GM23248 (cell line): ENCODE measurements around the gene POMT2. TPM values are rescaled to one million over a fixed set of nuclear protein-coding genes. Genes with fewer than 3 reads are reported as not detected.

Experiments used
- DNase-seq: peaks from one replicate; pipeline ENCODE4 v3.0.0-alpha.2; 2015
- H2AFZ ChIP-seq: fragments of 200-600 bp; sonication (generic); 2 replicates; pipeline ENCODE4 v1.6.1; 2016; ENCODE audit warnings: antibody characterized with exemption
- H3F3A ChIP-seq: fragments of 200-600 bp; sonication (generic); 2 replicates; pipeline ENCODE4 v1.6.1; 2016; ENCODE audit warnings: mild to moderate bottlenecking, antibody characterized with exemption, mixed run types; ENCODE audit not compliant: insufficient read depth
- H3K27ac ChIP-seq: fragments of 200-600 bp; sonication (generic); 2 replicates; pipeline ENCODE4 v1.5.1; 2016; ENCODE audit warnings: mild to moderate bottlenecking
- H3K27me3 ChIP-seq: fragments of 200-600 bp; sonication (generic); replicated peaks from 2 replicates; pipeline ENCODE4 v1.6.1; 2016; ENCODE audit warnings: mild to moderate bottlenecking; ENCODE audit not compliant: insufficient read depth
- H3K36me3 ChIP-seq: fragments of 200-600 bp; sonication (generic); 2 replicates; pipeline ENCODE4 v1.6.1; 2016; ENCODE audit warnings: low read depth, mild to moderate bottlenecking
- H3K4me1 ChIP-seq: fragments of 200-600 bp; sonication (generic); 2 replicates; pipeline ENCODE4 v1.6.1; 2016; ENCODE audit warnings: mild to moderate bottlenecking; ENCODE audit not compliant: insufficient read depth
- H3K4me2 ChIP-seq: fragments of 200-600 bp; sonication (generic); one replicate; pipeline ENCODE4 v1.6.1; 2016; ENCODE audit warnings: mild to moderate bottlenecking; ENCODE audit not compliant: unreplicated experiment
- H3K4me3 ChIP-seq: fragments of 200-600 bp; sonication (generic); 2 replicates; pipeline ENCODE4 v1.5.1; 2016; ENCODE audit warnings: mild to moderate bottlenecking
- H3K79me2 ChIP-seq: fragments of 200-600 bp; sonication (generic); 2 replicates; pipeline ENCODE4 v1.6.1; 2016; ENCODE audit warnings: mild to moderate bottlenecking; ENCODE audit not compliant: insufficient read depth
- H3K9ac ChIP-seq: fragments of 200-600 bp; sonication (generic); 2 replicates; pipeline ENCODE4 v1.6.1; 2016; ENCODE audit warnings: mild to moderate bottlenecking
- H3K9me2 ChIP-seq: fragments of 200-600 bp; sonication (generic); 2 replicates; pipeline ENCODE4 v1.6.1; 2016; ENCODE audit warnings: mixed run types, mild to moderate bottlenecking, moderate library complexity; ENCODE audit not compliant: insufficient read depth
- H3K9me3 ChIP-seq: fragments of 200-600 bp; sonication (generic); one replicate; pipeline ENCODE4 v1.6.1; 2017; ENCODE audit warnings: low read depth
- H4K20me1 ChIP-seq: fragments of 200-600 bp; sonication (generic); 2 replicates; pipeline ENCODE4 v1.6.0; 2016; ENCODE audit not compliant: insufficient read depth
- EZH2 ChIP-seq: fragments of 200-600 bp; sonication (generic); IDR thresholded peaks from 2 replicates; pipeline ENCODE4 v1.6.1; 2018; ENCODE audit warnings: antibody characterized with exemption, mild to moderate bottlenecking; ENCODE audit not compliant: insufficient read depth, poor library complexity, severe bottlenecking
- EZH2phosphoT487 ChIP-seq: fragments of 200-600 bp; sonication (generic); IDR thresholded peaks from 2 replicates; pipeline ENCODE4 v1.6.1; 2018; ENCODE audit warnings: antibody characterized with exemption, moderate library complexity, mild to moderate bottlenecking, low read depth; ENCODE audit not compliant: insufficient read depth
- WGBS, 2 experiments: methylation state at CpG; one replicate each; pipeline ENCODE4 v1.1.6; 2015 to 2017; ENCODE audit warnings: low lambda C conversion rate in 2 of 2, low coverage in 1 of 2; ENCODE audit errors: missing lambda C conversion rate in 2 of 2; 5-methylcytosine and 5-hydroxymethylcytosine counted together
- in situ Hi-C: fragments of 300-500 bp; cut with MboI; formaldehyde crosslinking; loops from 2 replicates; pipeline ENCODE4 v1.15.0; 2020
- polyA plus RNA-seq: library from polyadenylated mRNA; unstranded; fragments of >200 nt; fragmentation: Nextera tagmentation; extraction: Ambion mirVana; gene quantifications from 2 replicates; pipeline ENCODE4 v1.2.1, GENCODE V29; 2016
- total RNA-seq: library from RNA; depleted of rRNA; stranded (reverse); fragments of >200 nt; shearing (Covaris generic); gene quantifications from 2 replicates; pipeline ENCODE4 v1.2.3, GENCODE V29; 2014

POMT2 gene
- total and polyA plus RNA-seq, 2 experiments from 2014 or later, result 20.7 to 28.3 TPM

DNA sequence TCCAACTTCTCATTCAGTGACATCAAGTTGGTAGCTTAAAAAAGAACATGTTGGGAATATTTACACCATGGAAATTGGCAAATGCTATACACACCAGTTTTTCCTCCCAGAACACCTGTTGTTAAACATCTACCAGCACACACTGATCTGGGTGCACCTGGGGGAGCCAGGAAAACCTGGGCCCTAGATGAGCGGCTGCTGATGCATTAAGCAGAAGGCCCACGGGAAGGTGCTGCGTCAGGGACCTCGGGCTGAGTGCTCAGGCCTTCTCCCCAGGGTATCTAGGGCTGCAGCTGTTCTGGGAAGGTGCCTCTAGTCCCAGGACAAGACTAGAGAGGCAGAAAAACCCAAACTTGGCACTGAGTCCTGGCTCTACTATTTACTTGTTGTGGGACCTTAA, 46.9 kb downstream of the POMT2 start:
- H3K36me3 ChIP-seq, result no peaks in the 10 kb centered on the region
- 91 to 93% methylated on average over 4 of the region's 4 CpGs for WGBS, 2 experiments

DNA sequence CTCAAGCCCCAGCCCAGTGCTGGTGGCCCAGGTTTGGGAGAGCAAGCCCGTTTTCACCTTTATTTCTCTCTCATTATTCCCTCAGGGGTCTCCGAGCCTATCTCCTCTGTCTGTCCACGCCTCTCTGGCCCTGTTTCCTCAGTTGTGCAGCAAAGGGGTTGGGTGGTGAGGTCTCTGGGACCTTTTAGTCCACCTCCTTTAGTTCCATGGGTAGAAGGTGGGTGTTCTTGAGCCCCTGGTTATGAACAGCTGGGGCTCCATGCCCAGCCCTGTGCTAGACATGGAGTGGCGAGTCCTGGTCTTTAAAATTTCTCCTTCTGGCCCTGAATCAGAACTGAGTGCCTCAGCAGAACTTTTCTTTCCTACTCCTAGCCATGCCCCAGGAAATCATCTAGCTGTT, 48.4 kb downstream of the POMT2 start:
- TF ChIP-seq EZH2 (no peak), EZH2phosphoT487 (no peak)
- H3K4me1 ChIP-seq, result no peaks in the 10 kb centered on the region
- H3K9ac ChIP-seq, result no peak overlapping the region
- peaks cover 32% of the 10 kb centered on the region for H3K27me3 ChIP-seq
- no peaks in the 10 kb centered on the region for H3K79me2 ChIP-seq
- no peaks in the 10 kb centered on the region for H3F3A ChIP-seq
- in situ Hi-C loops, result no loop called here
- no peak overlapping the region for H3K4me2 ChIP-seq
- no peak overlapping the region for H3K27ac ChIP-seq
- no peaks in the 10 kb centered on the region for H4K20me1 ChIP-seq
- H3K4me3 ChIP-seq, result no peak overlapping the region
- H3K36me3 ChIP-seq, result no peaks in the 10 kb centered on the region
- H3K9me2 ChIP-seq, result no peaks in the 10 kb centered on the region
- no peak overlapping the region for H2AFZ ChIP-seq
- no peak for DNase-seq
- no peaks in the 10 kb centered on the region for H3K9me3 ChIP-seq
- WGBS, 2 experiments, result 54 to 63% methylated on average over 4 of the region's 4 CpGs

More for the DNA sequence above, 46.9 kb downstream of the POMT2 start:
- no peak overlapping the region for H3K4me3 ChIP-seq
- H3K9me2 ChIP-seq, result no peaks in the 10 kb centered on the region
- H4K20me1 ChIP-seq, result no peaks in the 10 kb centered on the region
- no peak overlapping the region for H3K27ac ChIP-seq
- no peak overlapping the region for H3K4me2 ChIP-seq
- no peak for TF ChIP-seq EZH2
- no peak for TF ChIP-seq EZH2phosphoT487
- H2AFZ ChIP-seq, result no peak overlapping the region
- H3K79me2 ChIP-seq, result no peaks in the 10 kb centered on the region
- no peak for DNase-seq
- in situ Hi-C loops, result no loop called here
- no peak overlapping the region for H3K9ac ChIP-seq
- peaks cover 16% of the 10 kb centered on the region; the same call in 1 of the 2 replicates for H3K27me3 ChIP-seq
- no peaks in the 10 kb centered on the region for H3K4me1 ChIP-seq
- H3F3A ChIP-seq, result no peaks in the 10 kb centered on the region
- no peaks in the 10 kb centered on the region for H3K9me3 ChIP-seq

GRCh38 chr14:77271113-77271710, 49.5 kb downstream of the POMT2 start, which contains the start of gene NGB:
NGB (minus strand) TSS chr14:77271206; CDS start chr14:77270937, 269 bp downstream.
- H3K4me3 ChIP-seq, result no peak within 1 kb of the TSS
- H3K9me3 ChIP-seq, result no peaks in the 10 kb centered on the region
- no peak for DNase-seq
- H3K27me3 ChIP-seq, result peaks cover 33% of the 10 kb centered on the region
- no peaks in the 10 kb centered on the region for H3K36me3 ChIP-seq
- no peaks in the 10 kb centered on the region for H3F3A ChIP-seq
- H2AFZ ChIP-seq, result no peak within 1 kb of the TSS
- no peaks in the 10 kb centered on the region for H3K79me2 ChIP-seq
- no peak within 1 kb of the TSS for H3K9ac ChIP-seq
- TF ChIP-seq EZH2 (peak; percentile 37), EZH2phosphoT487 (no peak)
- no peak within 1 kb of the TSS for H3K4me2 ChIP-seq
- 14 to 17% methylated on average over 25 to 30 of the region's 38 CpGs for WGBS, 2 experiments
- in situ Hi-C loops, result no loop called here
- no peaks in the 10 kb centered on the region for H4K20me1 ChIP-seq
- H3K4me1 ChIP-seq, result no peaks in the 10 kb centered on the region
- H3K27ac ChIP-seq, result no peak within 1 kb of the TSS
- H3K9me2 ChIP-seq, result no peaks in the 10 kb centered on the region

- Histone ChIP-seq H3K4me2 (no peak overlapping the region), H2AFZ (no peak overlapping the region), H3K9me2 (no peaks in the 10 kb centered on the region), H3K27me3 (peaks cover 33% of the 10 kb centered on the region), H3K4me1 (no peaks in the 10 kb centered on the region), H4K20me1 (no peaks in the 10 kb centered on the region), H3K79me2 (no peaks in the 10 kb centered on the region), H3K4me3 (no peak overlapping the region), H3F3A (no peaks in the 10 kb centered on the region), H3K36me3 (no peaks in the 10 kb centered on the region), H3K9me3 (no peaks in the 10 kb centered on the region), H3K27ac (no peak overlapping the region), H3K9ac (no peak overlapping the region)
- 5 to 13% methylated on average over 24 to 46 of the region's 84 CpGs for WGBS, 2 experiments
- in situ Hi-C loops, result no loop called here
- TF ChIP-seq EZH2 (no peak), EZH2phosphoT487 (no peak)
- peak; percentile 6 for DNase-seq
These were observed 50.1 kb downstream of the POMT2 start for GRCh38 chr14:77270361-77271112.
